GM12878 (cell line): ENCODE measurements around the gene UNC93B1. TPM values are rescaled to one million over a fixed set of nuclear protein-coding genes. Genes with fewer than 3 reads are reported as not detected.
A peak's percentile ranks its signal among the peaks of the same experiment; 100 is the strongest.

Experiments used
- ATAC-seq: fragments of 200-7000 bp; cut with Tn5 transposase; 3 replicates; pipeline ENCODE4 v1.9.1; 2020; ENCODE audit warnings: mild to moderate bottlenecking, moderate library complexity
- BruUV-seq: library from RNA; stranded (reverse); fragments of 400-500 nt; replicated peaks from 2 replicates; lab custom pipeline; 2021; lab: Mats Ljungman, UMichigan
- CTCF ChIA-PET: fragments of 300-600 bp; sonication (Branson Sonifier 250); formaldehyde crosslinking; extraction: SDS; loops from one replicate; lab custom pipeline; 2021; ENCODE audit warnings: inconsistent platforms; lab: Yijun Ruan, JAX
- POLR2A ChIA-PET: fragments of 350-600 bp; formaldehyde crosslinking; extraction: SDS; loops from one replicate; lab custom pipeline; 2021; ENCODE audit warnings: inconsistent platforms; lab: Charles Lee
- RAD21 ChIA-PET: fragments of 300-600 bp; sonication (Branson Sonifier 250); formaldehyde crosslinking; loops from one replicate; lab custom pipeline; 2023; ENCODE audit warnings: antibody characterized with exemption; ENCODE audit not compliant: unreplicated experiment; lab: Charles Lee
- SMC1A ChIA-PET: fragments of 300-600 bp; sonication (Branson Sonifier 250); formaldehyde crosslinking; loops from one replicate; lab custom pipeline; 2023; ENCODE audit not compliant: unreplicated experiment, uncharacterized antibody; lab: Charles Lee
- DNase-seq: peaks from one replicate; pipeline ENCODE4 v3.0.0-alpha.2; 2011; ENCODE audit warnings: low read depth, low spot score
- FAIRE-seq: peaks from 3 replicates; lab custom pipeline; 2011; peaks lifted over from hg19 to GRCh38; lab: Jason Lieb, UNC
- H2AFZ ChIP-seq: 2 replicates; pipeline ENCODE4 v1.6.0; 2011; ENCODE audit warnings: low read depth, low read length, control low read depth; ENCODE audit not compliant: control insufficient read depth
- H3K27ac ChIP-seq: 2 replicates; pipeline ENCODE4 v1.5.1; 2011; ENCODE audit warnings: control low read depth; ENCODE audit not compliant: control insufficient read depth, insufficient read depth
- H3K27me3 ChIP-seq, 2 experiments: replicated peaks in 1 of 2; 2 replicates each; pipeline versions ENCODE4 v1.6.0 to v1.6.1; 2011; ENCODE audit warnings: low read length in 1 of 2; ENCODE audit not compliant: control insufficient read depth in 2 of 2, insufficient read depth in 2 of 2
- H3K36me3 ChIP-seq, 2 experiments: 2 replicates each; pipeline ENCODE4 v1.5.1; 2011; ENCODE audit warnings: low read length in 1 of 2; ENCODE audit not compliant: control insufficient read depth in 2 of 2, insufficient read depth in 2 of 2
- H3K4me1 ChIP-seq: 2 replicates; pipeline ENCODE4 v1.6.1; 2011; ENCODE audit warnings: mild to moderate bottlenecking, low read length, moderate library complexity, mixed read lengths; ENCODE audit not compliant: control insufficient read depth, insufficient read depth
- H3K4me2 ChIP-seq: 2 replicates; pipeline ENCODE4 v1.6.0; 2011; ENCODE audit warnings: control low read depth; ENCODE audit not compliant: control insufficient read depth, insufficient read depth
- H3K4me3 ChIP-seq: fragments of 200-600 bp; sonication (generic); 2 replicates; pipeline ENCODE4 v1.5.1; 2016
- H3K79me2 ChIP-seq: 2 replicates; pipeline ENCODE4 v1.6.0; 2011; ENCODE audit warnings: low read length; ENCODE audit not compliant: control insufficient read depth, insufficient read depth
- H3K9ac ChIP-seq: 2 replicates; pipeline ENCODE4 v1.8.0; 2011; ENCODE audit warnings: low read length, control low read depth, mixed read lengths; ENCODE audit not compliant: control insufficient read depth, insufficient read depth
- H3K9me3 ChIP-seq: replicated peaks from 3 replicates; pipeline ENCODE4 v1.5.1; 2011; ENCODE audit warnings: mild to moderate bottlenecking, low read length; ENCODE audit not compliant: control insufficient read depth, insufficient read depth
- H4K20me1 ChIP-seq: 2 replicates; pipeline ENCODE4 v1.6.0; 2011; ENCODE audit not compliant: control insufficient read depth, insufficient read depth
- BHLHE40 ChIP-seq, 2 experiments: fragments of 450-650 bp in 1 of 2; IDR thresholded peaks; 2 replicates each; pipeline ENCODE4 v1.6.1; 2011 to 2017; ENCODE audit warnings: low read depth in 2 of 2, borderline replicate concordance in 1 of 2, improper control_type of control experiment in 1 of 2, low read length in 1 of 2, mild to moderate bottlenecking in 1 of 2
- BMI1 ChIP-seq: fragments of 450-650 bp; IDR thresholded peaks from 2 replicates; pipeline ENCODE4 v1.6.1; 2016; ENCODE audit warnings: mild to moderate bottlenecking, moderate library complexity, borderline replicate concordance
- CHD1 ChIP-seq: IDR thresholded peaks from 2 replicates; pipeline ENCODE4 v1.6.1; 2012; ENCODE audit warnings: low read depth, low read length, improper control_type of control experiment
- FOS ChIP-seq: IDR thresholded peaks from 3 replicates; pipeline ENCODE4 v1.6.1; 2011; ENCODE audit warnings: borderline replicate concordance; ENCODE audit not compliant: insufficient read length; ENCODE audit errors: extremely low read depth
- GABPA ChIP-seq: IDR thresholded peaks from 2 replicates; pipeline ENCODE4 v1.6.1; 2014; ENCODE audit warnings: antibody characterized with exemption, low read depth, mild to moderate bottlenecking, inconsistent platforms
- POLR2A ChIP-seq: IDR thresholded peaks from 2 replicates; pipeline ENCODE4 v1.6.1; 2011; ENCODE audit warnings: low read depth, mild to moderate bottlenecking, low read length
- SMC3 ChIP-seq: IDR thresholded peaks from 2 replicates; pipeline ENCODE4 v1.6.1; 2011; ENCODE audit warnings: low read length, improper control_type of control experiment, borderline replicate concordance
- TARDBP ChIP-seq: IDR thresholded peaks from 2 replicates; pipeline ENCODE4 v1.6.1; 2016; ENCODE audit warnings: borderline replicate concordance
- ZNF217 ChIP-seq: fragments of 450-650 bp; IDR thresholded peaks from 2 replicates; pipeline ENCODE4 v1.6.1; 2017; ENCODE audit warnings: antibody characterized with exemption, mild to moderate bottlenecking
- ZNF24 ChIP-seq: fragments of 450-650 bp; IDR thresholded peaks from 2 replicates; pipeline ENCODE4 v1.6.1; 2017; ENCODE audit warnings: antibody characterized with exemption, mild to moderate bottlenecking
- WGBS: methylation state at CpG from one replicate; pipeline ENCODE4 v1.1.6; 2016; ENCODE audit warnings: low lambda C conversion rate; ENCODE audit not compliant: insufficient replicate concordance, insufficient coverage; ENCODE audit errors: missing lambda C conversion rate; 5-methylcytosine and 5-hydroxymethylcytosine counted together
- in situ Hi-C: fragments of 300-500 bp; cut with MboI; formaldehyde crosslinking; loops from 9 replicates; pipeline ENCODE4 v1.14.3; 2018; ENCODE audit warnings: mixed read lengths
- intact Hi-C: fragments of 100-400 bp; cut with micrococcal nuclease; formaldehyde crosslinking; loops from one replicate; pipeline ENCODE4 v1.14.2; 2022; ENCODE audit not compliant: unreplicated experiment
- polyA plus RNA-seq, 11 experiments: library from polyadenylated mRNA; depleted of rRNA in 4 of 11; unstranded in 6 of 11; stranded (reverse) in 5 of 11; fragments of >200 nt; fragmentation: Nextera tagmentation in 4 of 11; fragmentation: Illumina TruSeq in 1 of 11; extraction: Ambion mirVana in 4 of 11; extraction: Trizol in 1 of 11; gene quantifications; 1 replicate in 1 of 11; 2 replicates in 10 of 11; pipeline versions ENCODE4 v1.2.1 to v1.2.3, GENCODE V29; 2011 to 2016; ENCODE audit warnings: inconsistent platforms in 2 of 11, missing spikeins in 2 of 11, low read depth in 1 of 11
- total RNA-seq, 4 experiments: library from RNA; depleted of rRNA in 3 of 4; stranded (reverse); fragments of >200 nt in 3 of 4; fragmentation: Illumina TruSeq in 1 of 4; extraction: Trizol in 1 of 4; gene quantifications; 2 replicates each; pipeline versions ENCODE4 v1.2.1 to v1.2.3, GENCODE V29; 2013 to 2021
- TF ChIP-seq, protein P1 (sequence below): IDR thresholded peaks from 2 replicates; pipeline ENCODE4 v1.6.1; 2011; ENCODE audit warnings: low read depth, mild to moderate bottlenecking, low read length, moderate library complexity, borderline replicate concordance; ENCODE audit errors: extremely low read depth
- TF ChIP-seq, protein P2 (sequence below): IDR thresholded peaks from 2 replicates; pipeline ENCODE4 v1.6.1; 2011; ENCODE audit warnings: mild to moderate bottlenecking, low read depth, low read length, moderate library complexity; ENCODE audit not compliant: insufficient replicate concordance
- TF ChIP-seq, protein P3 (sequence below): IDR thresholded peaks from 2 replicates; pipeline ENCODE4 v1.6.1; 2011; ENCODE audit warnings: borderline replicate concordance, low read depth, mild to moderate bottlenecking, moderate library complexity, low read length; ENCODE audit not compliant: insufficient read depth, poor library complexity, severe bottlenecking

Gene UNC93B1
- total and polyA plus RNA-seq, 10 of the 15 experiments (the other 5 are each of a cell fraction or from before 2014, with no cell fraction given) = 1.3 to 79.7 (median 36.3) TPM

DNA sequence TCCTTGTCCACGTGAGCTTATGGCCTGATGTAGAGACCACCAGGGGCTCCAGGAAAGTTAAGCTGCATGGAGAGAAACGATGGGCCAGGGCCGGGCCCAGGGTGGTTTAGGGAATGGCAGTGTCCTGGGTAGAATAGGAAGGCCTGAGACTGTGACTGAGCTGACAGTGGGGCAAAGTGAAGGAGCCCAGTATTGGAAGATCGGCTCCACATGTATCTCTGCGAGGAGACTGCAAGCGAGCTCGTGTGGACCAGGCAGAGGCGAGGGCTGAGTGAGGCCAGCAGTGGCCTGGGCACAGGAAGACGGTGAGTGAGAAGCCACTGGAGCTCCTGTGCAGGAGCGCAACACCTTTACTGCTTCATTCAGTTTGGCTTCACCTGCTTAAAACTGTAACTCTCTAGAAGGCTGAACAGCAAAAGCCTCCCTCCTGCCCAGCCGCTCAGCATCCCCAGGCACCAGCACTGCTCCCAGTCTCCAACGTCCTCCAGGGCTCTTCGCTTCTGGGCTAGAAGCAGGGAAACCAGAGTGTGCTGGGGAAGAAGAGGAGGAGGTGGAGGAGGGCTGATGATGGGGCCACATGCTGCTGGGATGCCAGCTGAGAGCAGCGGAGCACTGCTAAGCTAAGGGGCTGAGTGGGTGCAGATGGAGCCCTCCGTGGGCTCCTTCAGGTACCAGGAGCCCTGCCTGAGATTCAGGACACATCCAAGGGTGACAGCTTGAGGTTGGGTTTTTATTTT lies 48.4 kb upstream of the UNC93B1 start:
- Histone ChIP-seq H3K4me1 (no peaks in the 10 kb centered on the region), H3K4me2 (no peak overlapping the region), H3K9me3 (no peaks in the 10 kb centered on the region)
- no peak for FAIRE-seq
- ChIA-PET POLR2A (interaction anchor here (1.3 to 1.4 kb wide), 2 partner anchors 11 to 15 kb away, joined by 4 read pairs; no protein-coding TSS in a partner anchor), CTCF (no interaction called here)
- WGBS = 95% methylated on average over 15 of the region's 15 CpGs
- TF ChIP-seq, protein P1, sequence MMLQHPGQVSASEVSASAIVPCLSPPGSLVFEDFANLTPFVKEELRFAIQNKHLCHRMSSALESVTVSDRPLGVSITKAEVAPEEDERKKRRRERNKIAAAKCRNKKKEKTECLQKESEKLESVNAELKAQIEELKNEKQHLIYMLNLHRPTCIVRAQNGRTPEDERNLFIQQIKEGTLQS = no peak
- TF ChIP-seq TARDBP (no peak), ZNF217 (no peak), SMC3 (no peak), CHD1 (no peak), GABPA (no peak), ZNF24 (no peak), FOS (no peak), BMI1 (no peak), POLR2A (peak; percentile 42; the same call in 1 of the 2 replicates), BHLHE40 (IDR thresholded peaks at IDR 0.05; ENCODE audit: borderline replicate concordance in 1 of 2, low read depth in 2 of 2, low read length in 1 of 2) (no peak)
- TF ChIP-seq, protein P2, sequence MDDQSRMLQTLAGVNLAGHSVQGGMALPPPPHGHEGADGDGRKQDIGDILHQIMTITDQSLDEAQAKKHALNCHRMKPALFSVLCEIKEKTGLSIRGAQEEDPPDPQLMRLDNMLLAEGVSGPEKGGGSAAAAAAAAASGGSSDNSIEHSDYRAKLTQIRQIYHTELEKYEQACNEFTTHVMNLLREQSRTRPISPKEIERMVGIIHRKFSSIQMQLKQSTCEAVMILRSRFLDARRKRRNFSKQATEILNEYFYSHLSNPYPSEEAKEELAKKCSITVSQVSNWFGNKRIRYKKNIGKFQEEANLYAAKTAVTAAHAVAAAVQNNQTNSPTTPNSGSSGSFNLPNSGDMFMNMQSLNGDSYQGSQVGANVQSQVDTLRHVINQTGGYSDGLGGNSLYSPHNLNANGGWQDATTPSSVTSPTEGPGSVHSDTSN = no peak
- TF ChIP-seq, protein P3, sequence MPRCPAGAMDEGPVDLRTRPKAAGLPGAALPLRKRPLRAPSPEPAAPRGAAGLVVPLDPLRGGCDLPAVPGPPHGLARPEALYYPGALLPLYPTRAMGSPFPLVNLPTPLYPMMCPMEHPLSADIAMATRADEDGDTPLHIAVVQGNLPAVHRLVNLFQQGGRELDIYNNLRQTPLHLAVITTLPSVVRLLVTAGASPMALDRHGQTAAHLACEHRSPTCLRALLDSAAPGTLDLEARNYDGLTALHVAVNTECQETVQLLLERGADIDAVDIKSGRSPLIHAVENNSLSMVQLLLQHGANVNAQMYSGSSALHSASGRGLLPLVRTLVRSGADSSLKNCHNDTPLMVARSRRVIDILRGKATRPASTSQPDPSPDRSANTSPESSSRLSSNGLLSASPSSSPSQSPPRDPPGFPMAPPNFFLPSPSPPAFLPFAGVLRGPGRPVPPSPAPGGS = peak; percentile 20
- TF ChIP-seq, all 136 proteins: peak for 2
- no TSS peak for BruUV-seq
- no peaks in the 10 kb centered on the region for H3K27me3 ChIP-seq
- no peak overlapping the region for H3K4me3 ChIP-seq
- H4K20me1 ChIP-seq = no peaks in the 10 kb centered on the region
- H3K27ac ChIP-seq = no peak overlapping the region
- intact Hi-C loops = no loop called here
- H3K36me3 ChIP-seq = peaks cover 14 to 24% of the 10 kb centered on the region in 2 experiments; a peak in 3 of 4 replicates
- H2AFZ ChIP-seq = no peak overlapping the region
- in situ Hi-C loops = no loop called here
- no peak; the same call in 2 of the 3 replicates for ATAC-seq
- H3K79me2 ChIP-seq = no peaks in the 10 kb centered on the region
- RAD21 ChIA-PET = interaction anchor here (1.5 kb wide), 1 partner anchor 11 kb away, joined by 3 read pairs; no protein-coding TSS in a partner anchor
- no peak overlapping the region for H3K9ac ChIP-seq
- DNase-seq = no peak
- SMC1A ChIA-PET = no interaction called here
